ENCODE data around the gene GBP7. TPM values are rescaled to one million over a fixed set of nuclear protein-coding genes. Genes with fewer than 3 reads are reported as not detected.
"Not testable (repeated sequence)": the region's sequence is repeated elsewhere in the genome, so short reads cannot be mapped to it uniquely, and the experiment has no call there.

GBP7 gene
- not detected in 2 replicates for total RNA-seq (2014; rRNA removed; shearing (Covaris generic); ENCODE audit: low replicate concordance)

- no peaks in the 10 kb centered on the region for H3K27me3 ChIP-seq (ENCODE audit: low read length)
- no peak within 1 kb of the TSS for H2AFZ ChIP-seq (ENCODE audit: low read length)
- no peaks in the 10 kb centered on the region for H4K20me1 ChIP-seq (ENCODE audit: insufficient read depth, low read depth, low read length)
- no peak within 1 kb of the TSS for H3K27ac ChIP-seq (ENCODE audit: low read length)
- H3K4me2 ChIP-seq (ENCODE audit: low read depth, low read length, poor library complexity, severe bottlenecking): no peak within 1 kb of the TSS
- no peaks in the 10 kb centered on the region for H3K36me3 ChIP-seq (ENCODE audit: insufficient read depth, low read length)
- H3K4me3 ChIP-seq (ENCODE audit: low read length): no peak within 1 kb of the TSS
- no peaks in the 10 kb centered on the region for H3K9me3 ChIP-seq (ENCODE audit: low read length)
- no peaks in the 10 kb centered on the region for H3K4me1 ChIP-seq (ENCODE audit: low read length)
- H3K9ac ChIP-seq (ENCODE audit: low read length): no peak within 1 kb of the TSS
- no peaks in the 10 kb centered on the region for H3K79me2 ChIP-seq (ENCODE audit: low read length)
- DNase-seq: no peak
- no peaks in the 10 kb centered on the region for H3K9me2 ChIP-seq (replicated peaks; ENCODE audit: insufficient read depth, low read length)
Measured at GRCh38 chr1:89175601-89176256, at the start of gene GBP7. GBP7 (minus strand) TSS chr1:89176003; CDS start chr1:89171935, 4,068 bp downstream.

- no peak for DNase-seq
- no peaks in the 10 kb centered on the region for H3K79me2 ChIP-seq (ENCODE audit: low read length)
- no peak overlapping the region for H3K4me2 ChIP-seq (ENCODE audit: low read depth, low read length, poor library complexity, severe bottlenecking)
- H4K20me1 ChIP-seq (ENCODE audit: insufficient read depth, low read depth, low read length): no peaks in the 10 kb centered on the region
- no peaks in the 10 kb centered on the region for H3K4me1 ChIP-seq (ENCODE audit: low read length)
- H3K27me3 ChIP-seq (ENCODE audit: low read length): no peaks in the 10 kb centered on the region
- no peak overlapping the region for H3K4me3 ChIP-seq (ENCODE audit: low read length)
- H3K36me3 ChIP-seq (ENCODE audit: insufficient read depth, low read length): no peaks in the 10 kb centered on the region
- H3K27ac ChIP-seq (ENCODE audit: low read length): no peak overlapping the region
- H3K9me2 ChIP-seq (replicated peaks; ENCODE audit: insufficient read depth, low read length): no peaks in the 10 kb centered on the region
- no peak overlapping the region for H2AFZ ChIP-seq (ENCODE audit: low read length)
- no peaks in the 10 kb centered on the region for H3K9me3 ChIP-seq (ENCODE audit: low read length)
- H3K9ac ChIP-seq (ENCODE audit: low read length): no peak overlapping the region
Measured at GRCh38 chr1:89221341-89221740, 45.5 kb upstream of the GBP7 start.

GRCh38 chr1:89219851-89220250 is 44.0 kb upstream of the GBP7 start:
- not testable (repeated sequence) for DNase-seq; H4K20me1 ChIP-seq (ENCODE audit: insufficient read depth, low read depth, low read length); H3K4me2 ChIP-seq (ENCODE audit: low read depth, low read length, poor library complexity, severe bottlenecking); H3K27ac ChIP-seq (ENCODE audit: low read length); H3K79me2 ChIP-seq (ENCODE audit: low read length); H3K27me3 ChIP-seq (ENCODE audit: low read length); H3K4me3 ChIP-seq (ENCODE audit: low read length); H3K9ac ChIP-seq (ENCODE audit: low read length); H3K36me3 ChIP-seq (ENCODE audit: insufficient read depth, low read length); H3K9me2 ChIP-seq (replicated peaks; ENCODE audit: insufficient read depth, low read length); H3K4me1 ChIP-seq (ENCODE audit: low read length); H2AFZ ChIP-seq (ENCODE audit: low read length); H3K9me3 ChIP-seq (ENCODE audit: low read length)

GRCh38 chr1:89218941-89219340 is 43.1 kb upstream of the GBP7 start:
- not testable (repeated sequence) for H3K4me2 ChIP-seq (ENCODE audit: low read depth, low read length, poor library complexity, severe bottlenecking); H4K20me1 ChIP-seq (ENCODE audit: insufficient read depth, low read depth, low read length); DNase-seq; H3K79me2 ChIP-seq (ENCODE audit: low read length); H3K9me3 ChIP-seq (ENCODE audit: low read length); H3K9me2 ChIP-seq (replicated peaks; ENCODE audit: insufficient read depth, low read length); H2AFZ ChIP-seq (ENCODE audit: low read length); H3K27me3 ChIP-seq (ENCODE audit: low read length); H3K4me3 ChIP-seq (ENCODE audit: low read length); H3K9ac ChIP-seq (ENCODE audit: low read length); H3K27ac ChIP-seq (ENCODE audit: low read length); H3K4me1 ChIP-seq (ENCODE audit: low read length); H3K36me3 ChIP-seq (ENCODE audit: insufficient read depth, low read length)

GRCh38 chr1:89213347-89213746 is 37.5 kb upstream of the GBP7 start:
- no peaks in the 10 kb centered on the region for H3K4me1 ChIP-seq (ENCODE audit: low read length)
- H3K9ac ChIP-seq (ENCODE audit: low read length): no peak overlapping the region
- H4K20me1 ChIP-seq (ENCODE audit: insufficient read depth, low read depth, low read length): no peaks in the 10 kb centered on the region
- no peak overlapping the region for H2AFZ ChIP-seq (ENCODE audit: low read length)
- H3K4me2 ChIP-seq (ENCODE audit: low read depth, low read length, poor library complexity, severe bottlenecking): no peak overlapping the region
- no peak overlapping the region for H3K27ac ChIP-seq (ENCODE audit: low read length)
- DNase-seq: no peak
- no peaks in the 10 kb centered on the region for H3K27me3 ChIP-seq (ENCODE audit: low read length)
- no peaks in the 10 kb centered on the region for H3K36me3 ChIP-seq (ENCODE audit: insufficient read depth, low read length)
- no peaks in the 10 kb centered on the region for H3K9me3 ChIP-seq (ENCODE audit: low read length)
- H3K79me2 ChIP-seq (ENCODE audit: low read length): no peaks in the 10 kb centered on the region
- H3K4me3 ChIP-seq (ENCODE audit: low read length): no peak overlapping the region
- no peaks in the 10 kb centered on the region for H3K9me2 ChIP-seq (replicated peaks; ENCODE audit: insufficient read depth, low read length)

GRCh38 chr1:89211035-89211634 is 35.3 kb upstream of the GBP7 start:
- Histone ChIP-seq H3K27me3 (ENCODE audit: low read length) (no peaks in the 10 kb centered on the region), H4K20me1 (ENCODE audit: insufficient read depth, low read depth, low read length) (no peaks in the 10 kb centered on the region), H3K36me3 (ENCODE audit: insufficient read depth, low read length) (no peaks in the 10 kb centered on the region), H3K27ac (ENCODE audit: low read length) (no peak overlapping the region), H3K4me1 (ENCODE audit: low read length) (no peaks in the 10 kb centered on the region), H3K9me2 (replicated peaks; ENCODE audit: insufficient read depth, low read length) (no peaks in the 10 kb centered on the region), H3K4me2 (ENCODE audit: low read depth, low read length, poor library complexity, severe bottlenecking) (no peak overlapping the region), H3K79me2 (ENCODE audit: low read length) (no peaks in the 10 kb centered on the region), H3K9me3 (ENCODE audit: low read length) (no peaks in the 10 kb centered on the region), H3K4me3 (ENCODE audit: low read length) (no peak overlapping the region), H2AFZ (ENCODE audit: low read length) (no peak overlapping the region), H3K9ac (ENCODE audit: low read length) (no peak overlapping the region)
- no peak for DNase-seq

GRCh38 chr1:89206373-89206772 is 30.6 kb upstream of the GBP7 start:
- H2AFZ ChIP-seq (ENCODE audit: low read length): no peak overlapping the region
- H3K9me3 ChIP-seq (ENCODE audit: low read length): no peaks in the 10 kb centered on the region
- H3K9me2 ChIP-seq (replicated peaks; ENCODE audit: insufficient read depth, low read length): no peaks in the 10 kb centered on the region
- H3K36me3 ChIP-seq (ENCODE audit: insufficient read depth, low read length): no peaks in the 10 kb centered on the region
- H3K9ac ChIP-seq (ENCODE audit: low read length): no peak overlapping the region
- no peak overlapping the region for H3K27ac ChIP-seq (ENCODE audit: low read length)
- no peaks in the 10 kb centered on the region for H3K79me2 ChIP-seq (ENCODE audit: low read length)
- H3K4me2 ChIP-seq (ENCODE audit: low read depth, low read length, poor library complexity, severe bottlenecking): no peak overlapping the region
- no peak for DNase-seq
- no peaks in the 10 kb centered on the region for H4K20me1 ChIP-seq (ENCODE audit: insufficient read depth, low read depth, low read length)
- H3K4me1 ChIP-seq (ENCODE audit: low read length): no peaks in the 10 kb centered on the region
- H3K4me3 ChIP-seq (ENCODE audit: low read length): no peak overlapping the region
- H3K27me3 ChIP-seq (ENCODE audit: low read length): no peaks in the 10 kb centered on the region

GRCh38 chr1:89203166-89203565 is 27.4 kb upstream of the GBP7 start:
- H3K27ac ChIP-seq (ENCODE audit: low read length): no peak overlapping the region
- no peak overlapping the region for H2AFZ ChIP-seq (ENCODE audit: low read length)
- no peaks in the 10 kb centered on the region for H3K4me1 ChIP-seq (ENCODE audit: low read length)
- H3K4me3 ChIP-seq (ENCODE audit: low read length): no peak overlapping the region
- no peaks in the 10 kb centered on the region for H3K27me3 ChIP-seq (ENCODE audit: low read length)
- no peaks in the 10 kb centered on the region for H4K20me1 ChIP-seq (ENCODE audit: insufficient read depth, low read depth, low read length)
- no peaks in the 10 kb centered on the region for H3K79me2 ChIP-seq (ENCODE audit: low read length)
- no peak overlapping the region for H3K4me2 ChIP-seq (ENCODE audit: low read depth, low read length, poor library complexity, severe bottlenecking)
- DNase-seq: no peak
- H3K9me3 ChIP-seq (ENCODE audit: low read length): no peaks in the 10 kb centered on the region
- H3K9me2 ChIP-seq (replicated peaks; ENCODE audit: insufficient read depth, low read length): no peaks in the 10 kb centered on the region
- H3K9ac ChIP-seq (ENCODE audit: low read length): no peak overlapping the region
- H3K36me3 ChIP-seq (ENCODE audit: insufficient read depth, low read length): no peaks in the 10 kb centered on the region
